HG02759 (cell line): ENCODE results near the gene NYNRIN.
"Not testable (repeated sequence)": the region's sequence is repeated elsewhere in the genome, so short reads cannot be mapped to it uniquely, and the experiment has no call there.

Experiments used
- ATAC-seq: cut with Tn5 transposase; IDR thresholded peaks from one replicate; pipeline ENCODE4 v1.9.1; 2021; ENCODE audit warnings: mild to moderate bottlenecking, moderate library complexity; ENCODE audit not compliant: unreplicated experiment

The NYNRIN gene

GRCh38 chr14:24442240-24443052 is 43.6 kb downstream of the NYNRIN start, which contains the start of gene SDR39U1:
SDR39U1 (minus strand) TSS chr14:24442776; CDS start chr14:24442769, 7 bp downstream.
- peak; percentile 92 for ATAC-seq

GRCh38 chr14:24443053-24443665 is 44.4 kb downstream of the NYNRIN start:
- no peak for ATAC-seq

- ATAC-seq: not testable (repeated sequence)
Measured at GRCh38 chr14:24450828-24451227, 52.0 kb downstream of the NYNRIN start.

GRCh38 chr14:24456980-24457379 is 58.2 kb downstream of the NYNRIN start:
- no peak for ATAC-seq

GRCh38 chr14:24458736-24459135 is 59.9 kb downstream of the NYNRIN start:
- no peak for ATAC-seq

GRCh38 chr14:24459331-24459730 is 60.5 kb downstream of the NYNRIN start:
- ATAC-seq: no peak

- ATAC-seq: no peak
Measured at GRCh38 chr14:24461336-24461735, 62.5 kb downstream of the NYNRIN start.

- no peak for ATAC-seq
Measured at GRCh38 chr14:24463017-24463883, 64.4 kb downstream of the NYNRIN start.

GRCh38 chr14:24463884-24464785 is 65.3 kb downstream of the NYNRIN start:
- ATAC-seq: no peak

- ATAC-seq: no peak
Measured at GRCh38 chr14:24465368-24465767, 66.6 kb downstream of the NYNRIN start.

GRCh38 chr14:24465805-24466204 is 67.0 kb downstream of the NYNRIN start:
- ATAC-seq: no peak
